Endodermal cell (in vitro differentiated cells): ENCODE results near the gene ESR1. TPM values are rescaled to one million over a fixed set of nuclear protein-coding genes. Genes with fewer than 3 reads are reported as not detected.
"Not testable (repeated sequence)": the region's sequence is repeated elsewhere in the genome, so short reads cannot be mapped to it uniquely, and the experiment has no call there.

Experiments used
- DNase-seq: peaks from one replicate; pipeline ENCODE4 v3.0.0-alpha.2; 2017
- H3K27ac ChIP-seq: 2 replicates; pipeline ENCODE4 v1.5.1; 2013; ENCODE audit warnings: mild to moderate bottlenecking, low read depth, low read length, moderate library complexity
- H3K27me3 ChIP-seq: 2 replicates; pipeline ENCODE4 v1.6.1; 2013; ENCODE audit warnings: mild to moderate bottlenecking, low read length, moderate library complexity; ENCODE audit not compliant: insufficient read depth, control insufficient read depth, poor library complexity, severe bottlenecking
- H3K36me3 ChIP-seq: 2 replicates; pipeline ENCODE4 v1.7.0; 2013; ENCODE audit warnings: mild to moderate bottlenecking, low read length, moderate library complexity; ENCODE audit not compliant: control insufficient read depth, insufficient read depth
- H3K4me1 ChIP-seq: one replicate; pipeline ENCODE4 v1.7.0; 2013; ENCODE audit warnings: low read length; ENCODE audit not compliant: control insufficient read depth, insufficient read depth
- H3K4me3 ChIP-seq: 2 replicates; pipeline ENCODE4 v1.5.1; 2013; ENCODE audit warnings: mild to moderate bottlenecking, low read length, moderate library complexity
- H3K9ac ChIP-seq: 2 replicates; pipeline ENCODE4 v1.6.1; 2013; ENCODE audit warnings: mild to moderate bottlenecking, low read length, moderate library complexity; ENCODE audit not compliant: poor library complexity, severe bottlenecking; ENCODE audit errors: extremely low read depth
- H3K9me3 ChIP-seq: 2 replicates; pipeline ENCODE4 v1.6.1; 2013; ENCODE audit warnings: mild to moderate bottlenecking, low read length, moderate library complexity; ENCODE audit not compliant: control insufficient read depth
- H3K27ac Mint-ChIP-seq: 2 replicates; pipeline ENCODE4 v1.8.0; 2020; ENCODE audit warnings: mixed read lengths
- H3K27me3 Mint-ChIP-seq: 2 replicates; pipeline ENCODE4 v1.8.0; 2021; ENCODE audit warnings: mild to moderate bottlenecking, mixed read lengths; ENCODE audit not compliant: insufficient read depth
- H3K36me3 Mint-ChIP-seq: 2 replicates; pipeline ENCODE4 v1.8.0; 2020; ENCODE audit warnings: low read depth, mixed read lengths
- H3K4me1 Mint-ChIP-seq: 2 replicates; pipeline ENCODE4 v1.8.0; 2020; ENCODE audit warnings: mixed read lengths
- H3K4me3 Mint-ChIP-seq: 2 replicates; pipeline ENCODE4 v1.8.0; 2020; ENCODE audit warnings: mild to moderate bottlenecking, moderate library complexity, mixed read lengths
- H3K9me3 Mint-ChIP-seq: 2 replicates; pipeline ENCODE4 v1.8.0; 2020; ENCODE audit warnings: mild to moderate bottlenecking, mixed read lengths
- CTCF ChIP-seq: fragments of 200-600 bp; sonication (generic); conservative IDR thresholded peaks from 2 replicates; pipeline ENCODE4 v1.5.0; 2021; ENCODE audit warnings: antibody characterized with exemption, mild to moderate bottlenecking
- WGBS, 2 experiments: methylation state at CpG; one replicate each; pipeline versions ENCODE4 v1.1.5 to v1.1.7; 2013; ENCODE audit warnings: missing lambda C conversion rate in 2 of 2, mixed read lengths in 1 of 2; ENCODE audit not compliant: insufficient coverage in 1 of 2, insufficient read length in 1 of 2; 5-methylcytosine and 5-hydroxymethylcytosine counted together
- total RNA-seq, 2 donors: library from RNA; stranded (reverse); fragmentation: NEBNext Ultra II Directional in 1 of 2; extraction: Animal tissue kit (Norgen Biotek cat#: 25700) in 1 of 2; gene quantifications; 2 replicates in 1 of 2; 3 replicates in 1 of 2; pipeline ENCODE4 v1.2.1, GENCODE V29; 2021

ESR1 gene
- total RNA-seq, 2 donors from 2014 or later = not detected

- DNase-seq = no peak
- no peaks in the 10 kb centered on the region for H3K36me3 Mint-ChIP-seq
- no peaks in the 10 kb centered on the region for H3K27me3 ChIP-seq
- 93 to 100% methylated on average over 1 to 5 of the region's 5 CpGs for WGBS, 2 experiments
- no peak overlapping the region for H3K4me3 Mint-ChIP-seq
- H3K27ac Mint-ChIP-seq = no peak overlapping the region
- H3K9me3 ChIP-seq = no peaks in the 10 kb centered on the region
- H3K27me3 Mint-ChIP-seq = no peaks in the 10 kb centered on the region
- peaks cover 9% of the 10 kb centered on the region for H3K4me1 Mint-ChIP-seq
- no peak overlapping the region for H3K9ac ChIP-seq
- no peaks in the 10 kb centered on the region for H3K9me3 Mint-ChIP-seq
- H3K4me3 ChIP-seq = no peak overlapping the region
- no peaks in the 10 kb centered on the region for H3K4me1 ChIP-seq
- no peaks in the 10 kb centered on the region for H3K36me3 ChIP-seq
- no peak for TF ChIP-seq CTCF
- no peak overlapping the region for H3K27ac ChIP-seq
Measured at GRCh38 chr6:151962246-151962846, 154.9 kb downstream of the ESR1 start.

- Mint-ChIP-seq H3K36me3 (no peaks in the 10 kb centered on the region), H3K4me1 (peaks cover 9% of the 10 kb centered on the region), H3K4me3 (no peak overlapping the region), H3K27ac (no peak overlapping the region), H3K9me3 (peaks cover 3% of the 10 kb centered on the region), H3K27me3 (no peaks in the 10 kb centered on the region)
- H3K9me3 ChIP-seq = no peaks in the 10 kb centered on the region
- H3K4me3 ChIP-seq = no peak overlapping the region
- no peaks in the 10 kb centered on the region for H3K36me3 ChIP-seq
- 80 to 90% methylated on average over 1 to 2 of the region's 2 CpGs for WGBS, 2 experiments
- TF ChIP-seq CTCF = no peak
- H3K27ac ChIP-seq = no peak overlapping the region
- DNase-seq = no peak
- no peaks in the 10 kb centered on the region for H3K27me3 ChIP-seq
- H3K9ac ChIP-seq = no peak overlapping the region
- H3K4me1 ChIP-seq = no peaks in the 10 kb centered on the region
Measured at GRCh38 chr6:151963001-151963400, 155.5 kb downstream of the ESR1 start.

- not testable (repeated sequence) for H3K4me3 Mint-ChIP-seq, H3K9ac ChIP-seq, H3K36me3 ChIP-seq, H3K27ac ChIP-seq, H3K4me1 Mint-ChIP-seq, H3K4me1 ChIP-seq, H3K27me3 ChIP-seq, H3K36me3 Mint-ChIP-seq, H3K27ac Mint-ChIP-seq, H3K9me3 ChIP-seq, H3K9me3 Mint-ChIP-seq, H3K27me3 Mint-ChIP-seq, H3K4me3 ChIP-seq, DNase-seq
- 95 to 100% methylated on average over 1 to 4 of the region's 4 CpGs for WGBS, 2 experiments
Measured at GRCh38 chr6:151964412-151964811, 156.9 kb downstream of the ESR1 start.
